Activated CD4-positive, CD25-positive, alpha-beta regulatory T cell treated with anti-CD3 and anti-CD28 coated beads, Interleukin-2, amount 50 U/mL, for 72 hours (primary cell): ENCODE results near the gene CXXC5.
"Not testable (repeated sequence)": the region's sequence is repeated elsewhere in the genome, so short reads cannot be mapped to it uniquely, and the experiment has no call there.

Experiments used
- DNase-seq: peaks from one replicate; pipeline ENCODE4 v3.0.0; 2021

The CXXC5 gene

GRCh38 chr5:139719970-139720369 lies 71.8 kb downstream of the CXXC5 start:
- not testable (repeated sequence) for DNase-seq

DNA sequence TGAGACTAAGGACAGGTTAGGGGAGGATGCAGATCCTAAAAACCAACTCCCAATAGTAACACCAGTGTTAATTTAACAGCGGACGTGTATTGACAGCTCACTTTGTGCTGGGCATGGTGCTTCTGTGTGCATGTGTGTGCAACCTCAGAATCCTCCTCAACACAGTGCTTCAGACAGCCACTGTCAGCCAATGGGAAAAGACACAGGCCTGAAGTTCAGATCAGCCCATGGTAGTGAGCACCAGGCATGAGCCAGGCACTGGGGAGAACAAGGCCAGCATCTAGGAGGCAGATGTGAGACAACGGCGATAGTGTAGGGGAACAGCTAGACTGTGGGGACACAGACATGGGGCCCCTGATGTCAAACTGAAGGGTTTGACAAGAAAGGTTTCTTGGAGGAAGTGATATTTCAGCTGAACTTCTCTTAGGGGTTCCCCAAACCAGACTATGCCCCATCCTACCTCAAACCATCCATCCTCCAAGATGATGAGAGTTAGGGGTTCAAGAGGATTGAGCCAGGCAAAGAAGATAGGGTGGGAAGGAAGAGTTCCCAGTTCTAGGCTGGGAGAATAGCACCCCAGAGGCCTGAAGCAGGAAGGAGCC lies 75.9 kb downstream of the CXXC5 start:
- no peak for DNase-seq

GRCh38 chr5:139725073-139725830 lies 77.1 kb downstream of the CXXC5 start:
- no peak for DNase-seq

GRCh38 chr5:139726248-139726647 lies 78.1 kb downstream of the CXXC5 start:
- no peak for DNase-seq

DNA sequence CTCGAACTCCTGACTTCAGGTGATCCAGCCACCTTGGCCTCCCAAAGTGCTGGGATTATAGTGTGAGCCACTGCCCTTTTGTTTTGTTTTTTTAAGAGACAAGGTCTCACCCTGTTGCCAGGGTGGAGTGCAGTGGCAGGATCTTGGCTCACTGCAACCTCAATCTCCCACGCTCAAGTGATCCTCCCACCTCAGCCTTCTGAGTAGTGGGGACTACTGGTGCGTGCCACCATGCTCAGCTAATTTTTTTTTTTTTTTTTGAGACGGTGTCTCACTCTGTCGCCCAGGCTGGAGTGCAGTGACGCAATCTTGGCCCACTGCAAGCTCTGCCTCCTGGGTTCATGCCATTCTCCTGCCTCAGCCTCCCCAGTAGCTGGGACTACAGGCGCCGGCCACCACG lies 79.5 kb downstream of the CXXC5 start:
- not testable (repeated sequence) for DNase-seq

- no peak for DNase-seq
Observed at GRCh38 chr5:139731281-139731680, 83.1 kb downstream of the CXXC5 start.

- no peak for DNase-seq
Observed at GRCh38 chr5:139732019-139732418, 83.9 kb downstream of the CXXC5 start.

DNA sequence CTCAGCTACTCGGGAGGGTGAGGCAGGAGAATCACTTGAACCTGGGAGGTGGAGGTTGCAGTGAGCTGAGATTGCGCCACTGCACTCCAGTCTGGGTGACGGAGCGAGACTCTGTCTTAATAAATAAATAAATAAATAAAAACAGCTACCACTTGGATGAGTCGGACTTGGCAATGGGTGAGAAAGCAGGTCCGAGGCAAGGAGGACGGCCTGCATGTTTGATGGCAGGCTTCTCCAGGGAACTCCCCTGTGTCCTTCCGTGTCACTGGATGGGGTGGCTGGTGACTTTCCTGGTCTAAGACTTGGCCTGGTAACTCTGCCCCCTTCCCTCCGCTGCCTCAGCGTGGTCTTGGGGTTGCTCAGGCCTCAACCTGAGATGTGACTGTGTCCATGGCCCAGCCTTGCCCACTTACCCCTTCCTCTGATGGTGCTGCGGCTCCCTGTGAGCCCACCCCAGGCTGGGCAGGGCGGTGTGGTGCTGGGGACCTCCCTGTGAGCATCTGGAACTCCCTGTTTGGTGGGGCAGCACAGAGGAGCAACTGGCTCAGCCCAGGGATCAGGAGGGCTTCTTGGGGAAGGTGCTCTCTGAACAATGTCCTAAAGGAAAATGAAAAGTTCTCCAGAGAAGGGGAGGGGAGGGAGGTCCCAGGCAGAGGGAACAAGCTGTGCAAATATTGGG lies 85.0 kb downstream of the CXXC5 start:
- DNase-seq, result no peak
